Measurements from ENCODE around the gene FCF1.

- TF ChIP-seq EZH2phosphoT487 (IDR thresholded peaks at IDR 0.05; ENCODE audit: borderline replicate concordance, low read depth) (no peak), POLR2AphosphoS5 (IDR thresholded peaks at IDR 0.05; ENCODE audit: low read depth, low read length) (no peak), CTCF (IDR thresholded peaks at IDR 0.05) (no peak), SIN3A (IDR thresholded peaks at IDR 0.05; ENCODE audit: borderline replicate concordance, low read depth, low read length) (no peak), EP300 (IDR thresholded peaks at IDR 0.05; ENCODE audit: borderline replicate concordance in 1 of 2, low read depth in 1 of 2, low read length in 1 of 2) (no peak), NFIC (IDR thresholded peaks at IDR 0.05; ENCODE audit: borderline replicate concordance) (no peak), MAX (IDR thresholded peaks at IDR 0.05; ENCODE audit: low read depth) (no peak), TEAD4 (IDR thresholded peaks at IDR 0.05; ENCODE audit: borderline replicate concordance, insufficient read depth) (no peak), TAF1 (IDR thresholded peaks at IDR 0.05; ENCODE audit: borderline replicate concordance, low read depth, low read length) (no peak)
Measured at GRCh38 chr14:74739293-74740030, 26.5 kb downstream of the FCF1 start.

Measured in SK-N-SH (cell line).